ENCODE measurements around the gene TLK2.

The TLK2 gene

DNA sequence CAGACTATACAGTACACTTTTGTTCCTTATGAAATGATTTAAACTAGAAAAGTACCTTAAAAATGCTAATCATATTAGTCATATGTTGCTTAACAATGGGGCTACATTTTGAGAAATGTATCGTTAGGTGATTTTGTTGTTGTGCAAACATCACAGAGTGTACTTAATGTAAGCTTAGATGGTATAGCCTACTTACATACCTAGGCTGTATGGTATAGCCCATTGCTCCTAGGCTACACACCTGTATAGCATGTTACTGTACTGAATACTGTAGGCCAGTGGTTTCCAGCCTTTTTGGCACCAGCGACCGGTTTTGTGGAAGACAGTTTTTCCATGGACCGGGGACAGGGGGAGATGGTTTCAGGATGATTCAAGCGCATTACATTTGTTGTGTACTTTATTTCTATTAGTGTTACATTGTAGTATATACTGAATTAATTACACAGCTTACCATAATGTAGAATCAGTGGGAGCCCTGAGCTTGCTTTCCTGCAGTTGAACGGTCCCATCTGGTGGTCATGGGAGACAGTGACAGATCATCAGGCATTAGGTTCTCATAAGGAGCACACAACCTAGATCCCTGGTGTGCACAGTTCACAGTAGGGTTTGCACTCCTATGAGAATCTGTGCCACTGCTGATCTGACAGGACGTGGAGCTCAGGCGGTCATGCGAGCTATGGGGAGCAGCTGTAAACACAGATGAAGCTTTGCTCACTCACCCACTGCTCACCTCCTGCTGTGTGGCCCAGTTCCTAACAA, 113.9 kb downstream of the TLK2 start:
- DNase-seq (ENCODE audit: low read depth in 2 of 2), result peak in 1 of 2 donors; percentile 66
- peak; percentile 16 for TF ChIP-seq CTCF (IDR thresholded peaks at IDR 0.05; ENCODE audit: low read depth, low read length)

DNA sequence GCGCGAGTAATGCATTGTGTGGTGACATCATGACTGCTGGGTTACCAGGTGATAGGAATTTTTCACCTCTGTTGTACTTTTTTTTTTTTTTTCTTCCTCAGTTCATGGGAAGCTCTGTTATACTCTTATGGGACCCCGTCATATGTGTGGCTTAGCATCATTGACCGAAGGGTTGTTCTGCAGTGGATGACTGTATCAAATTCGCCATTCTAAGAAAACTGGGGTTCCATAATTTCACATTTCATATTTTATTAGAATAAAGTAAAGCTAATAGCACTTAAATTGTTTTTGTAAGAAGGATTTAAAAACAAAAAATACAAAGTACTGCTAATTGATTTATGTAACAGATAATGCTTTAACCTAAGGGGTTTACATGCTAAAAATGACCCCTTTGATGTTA, 116.9 kb downstream of the TLK2 start:
- no peak for TF ChIP-seq CTCF (IDR thresholded peaks at IDR 0.05; ENCODE audit: low read depth, low read length)
- DNase-seq (ENCODE audit: low read depth in 2 of 2), result no peak
- no peak overlapping the region for H3K4me3 ChIP-seq (replicated peaks in 1 of 2; ENCODE audit: low read depth in 2 of 2, low read length in 2 of 2)

More for the DNA sequence above, 113.9 kb downstream of the TLK2 start:
- no peak overlapping the region for H3K4me3 ChIP-seq (replicated peaks in 1 of 2; ENCODE audit: low read depth in 2 of 2, low read length in 2 of 2)

DNA sequence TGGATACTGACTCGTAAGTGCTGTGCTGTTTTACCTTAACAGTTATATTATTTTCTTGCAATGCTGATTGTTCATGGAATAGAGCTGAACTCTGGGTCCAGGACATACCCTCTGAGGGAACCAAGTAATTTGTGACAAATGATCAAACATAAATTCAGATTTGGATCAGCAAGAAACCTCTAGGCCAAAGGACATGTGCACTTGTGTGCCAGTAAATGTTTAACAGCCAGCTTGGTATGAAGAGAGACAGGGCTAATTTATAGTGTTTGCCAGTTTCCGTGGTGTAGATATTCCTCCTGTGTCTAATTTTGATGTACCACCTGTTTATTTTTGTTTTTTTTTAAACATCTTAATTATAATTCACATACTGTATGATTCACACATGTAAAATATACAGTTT, 118.0 kb downstream of the TLK2 start:
- no peak for TF ChIP-seq CTCF (IDR thresholded peaks at IDR 0.05; ENCODE audit: low read depth, low read length)
- H3K4me3 ChIP-seq (replicated peaks in 1 of 2; ENCODE audit: low read depth in 2 of 2, low read length in 2 of 2), result no peak overlapping the region
- DNase-seq (ENCODE audit: low read depth in 2 of 2), result no peak

DNA sequence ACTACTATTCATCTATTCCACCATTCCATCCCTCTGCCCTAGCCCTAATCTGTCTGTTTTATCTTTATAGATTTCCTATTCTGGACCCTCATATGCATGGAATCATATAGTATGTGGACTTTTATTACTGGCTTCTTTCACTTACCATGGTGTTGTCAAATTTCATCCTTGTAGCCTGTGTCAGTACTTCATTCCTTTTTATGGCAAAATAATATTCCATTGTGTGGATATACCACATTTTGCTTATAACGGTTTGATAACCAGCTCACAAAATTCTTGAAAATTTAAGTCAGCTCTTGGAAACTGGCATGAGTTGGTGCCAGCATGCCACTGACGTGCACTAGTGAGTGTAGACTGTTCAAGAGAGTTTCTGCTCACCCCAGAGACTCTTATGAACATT, 118.5 kb downstream of the TLK2 start:
- no peak for DNase-seq (ENCODE audit: low read depth in 2 of 2)
- no peak for TF ChIP-seq CTCF (IDR thresholded peaks at IDR 0.05; ENCODE audit: low read depth, low read length)
- no peak overlapping the region for H3K4me3 ChIP-seq (replicated peaks in 1 of 2; ENCODE audit: low read depth in 2 of 2, low read length in 2 of 2)

DNA sequence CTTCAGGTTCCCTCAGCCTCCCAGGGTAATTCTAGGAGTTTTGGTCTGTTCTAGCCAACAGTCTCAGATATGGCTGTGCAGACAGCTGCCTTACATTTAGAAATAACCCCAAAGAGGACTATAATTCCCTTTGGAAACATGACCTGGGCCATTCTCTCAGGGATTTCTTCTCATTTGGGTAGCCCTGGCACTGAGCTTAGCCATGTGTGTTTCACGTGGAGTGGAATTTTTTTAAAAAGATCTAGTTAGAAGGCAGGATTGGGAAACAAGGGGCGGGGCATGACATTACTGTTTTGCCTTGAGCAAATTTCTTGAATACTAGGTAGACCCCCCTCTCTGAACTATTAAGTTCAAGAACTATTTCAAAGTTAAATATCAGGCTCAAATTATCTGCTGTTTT, 119.3 kb downstream of the TLK2 start:
- peak; percentile 53 to 63 for DNase-seq (ENCODE audit: low read depth in 2 of 2)
- no peak overlapping the region for H3K4me3 ChIP-seq (replicated peaks in 1 of 2; ENCODE audit: low read depth in 2 of 2, low read length in 2 of 2)
- no peak for TF ChIP-seq CTCF (IDR thresholded peaks at IDR 0.05; ENCODE audit: low read depth, low read length)

GRCh38 chr17:62599964-62600657, 121.5 kb downstream of the TLK2 start:
- no peak for TF ChIP-seq CTCF (IDR thresholded peaks at IDR 0.05; ENCODE audit: low read depth, low read length)
- DNase-seq (ENCODE audit: low read depth in 2 of 2), result no peak
- no peak overlapping the region for H3K4me3 ChIP-seq (replicated peaks in 1 of 2; ENCODE audit: low read depth in 2 of 2, low read length in 2 of 2)
